OCI-LY1 (cell line): Measurements from ENCODE around the gene APOLD1.

ENCODE experiments used
- H2AFZ ChIP-seq: fragments of 200-600 bp; sonication (generic), shearing (Covaris generic); 2 replicates; pipeline ENCODE4 v1.6.0; 2014; ENCODE audit warnings: antibody characterized with exemption, mild to moderate bottlenecking, low read length
- H3F3A ChIP-seq: fragments of 200-600 bp; sonication (generic), shearing (Covaris generic); 2 replicates; pipeline ENCODE4 v1.6.0; 2014; ENCODE audit warnings: mild to moderate bottlenecking, antibody characterized with exemption, low read length, moderate library complexity; ENCODE audit not compliant: insufficient read depth
- H3K27ac ChIP-seq: fragments of 200-600 bp; sonication (generic); 2 replicates; pipeline ENCODE4 v1.5.1; 2014; ENCODE audit warnings: low read length, mixed run types, mild to moderate bottlenecking, low read depth; ENCODE audit not compliant: poor library complexity, severe bottlenecking
- H3K27me3 ChIP-seq: fragments of 200-600 bp; sonication (generic); 2 replicates; pipeline ENCODE4 v1.6.0; 2014; ENCODE audit warnings: antibody characterized with exemption, mild to moderate bottlenecking, low read length, moderate library complexity; ENCODE audit not compliant: insufficient read depth
- H3K36me3 ChIP-seq: fragments of 200-600 bp; sonication (generic); 2 replicates; pipeline ENCODE4 v1.6.1; 2014; ENCODE audit warnings: mild to moderate bottlenecking, antibody characterized with exemption, low read length, moderate library complexity, mixed read lengths; ENCODE audit not compliant: insufficient read depth
- H3K4me1 ChIP-seq: fragments of 200-600 bp; sonication (generic); 2 replicates; pipeline ENCODE4 v1.5.1; 2014; ENCODE audit warnings: mild to moderate bottlenecking, low read length, moderate library complexity; ENCODE audit not compliant: insufficient read depth, severe bottlenecking
- H3K4me2 ChIP-seq: fragments of 200-600 bp; sonication (generic), shearing (Covaris generic); 2 replicates; pipeline ENCODE4 v1.6.1; 2014; ENCODE audit warnings: low read length
- H3K4me3 ChIP-seq: fragments of 200-600 bp; sonication (generic); 2 replicates; pipeline ENCODE4 v1.5.1; 2014; ENCODE audit warnings: low read length, low read depth, mild to moderate bottlenecking, mixed read lengths; ENCODE audit not compliant: poor library complexity, severe bottlenecking
- H3K79me2 ChIP-seq: fragments of 200-600 bp; shearing (Covaris generic); 2 replicates; pipeline ENCODE4 v1.6.1; 2016; ENCODE audit warnings: mixed run types, low read length, mixed read lengths; ENCODE audit not compliant: insufficient read depth
- H3K9ac ChIP-seq: fragments of 200-600 bp; sonication (generic), shearing (Covaris generic); 2 replicates; pipeline ENCODE4 v1.6.1; 2014; ENCODE audit warnings: mild to moderate bottlenecking, low read length, mixed read lengths
- H3K9me2 ChIP-seq: fragments of 200-600 bp; sonication (generic), shearing (Covaris generic); 2 replicates; pipeline ENCODE4 v1.6.1; 2014; ENCODE audit warnings: low read depth, mild to moderate bottlenecking, low read length, mixed read lengths
- H3K9me3 ChIP-seq: fragments of 200-600 bp; shearing (Covaris generic); 2 replicates; pipeline ENCODE4 v1.6.1; 2014; ENCODE audit warnings: low read length, mixed read lengths
- H4K20me1 ChIP-seq: fragments of 200-600 bp; sonication (generic), shearing (Covaris generic); 2 replicates; pipeline ENCODE4 v1.6.0; 2016; ENCODE audit warnings: mild to moderate bottlenecking, low read length; ENCODE audit not compliant: insufficient read depth
- EZH2 ChIP-seq: fragments of 200-600 bp; sonication (generic), shearing (Covaris generic); IDR thresholded peaks from 2 replicates; pipeline ENCODE4 v1.8.0; 2017; ENCODE audit warnings: borderline replicate concordance, mixed run types, mild to moderate bottlenecking, antibody characterized with exemption, low read length, moderate library complexity, mixed read lengths
- TF ChIP-seq, protein P1 (sequence below): fragments of 200-600 bp; sonication (generic), shearing (Covaris generic); IDR thresholded peaks from 2 replicates; pipeline ENCODE4 v1.5.1; 2017; ENCODE audit warnings: mild to moderate bottlenecking, antibody characterized with exemption, low read length, moderate library complexity, mixed read lengths

APOLD1 gene

DNA sequence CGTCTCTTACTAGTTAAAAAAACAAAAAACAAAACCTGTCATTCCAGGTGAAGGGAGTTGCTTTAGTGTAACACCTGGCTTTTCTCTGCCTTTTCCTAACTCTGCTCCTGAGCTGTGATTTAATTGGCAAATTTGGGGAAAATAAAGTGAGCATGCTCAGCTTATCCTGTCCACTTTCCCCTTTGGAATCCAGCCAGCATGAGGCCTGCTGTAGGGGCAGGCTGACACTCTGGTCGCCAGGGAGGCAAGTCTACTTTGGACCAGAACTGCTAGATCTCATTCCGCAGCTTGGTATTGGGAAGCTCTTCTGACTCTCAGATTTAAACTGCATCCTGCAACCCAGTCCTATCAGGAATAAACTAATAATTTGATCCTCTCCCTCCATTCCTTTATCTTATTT is 38.2 kb upstream of the APOLD1 start:
- Histone ChIP-seq H4K20me1 (no peaks in the 10 kb centered on the region), H3K27ac (no peak overlapping the region), H3K9me3 (no peaks in the 10 kb centered on the region), H3K4me2 (no peak overlapping the region), H3K36me3 (peaks cover 5% of the 10 kb centered on the region; the same call in 1 of the 2 replicates), H2AFZ (no peak overlapping the region), H3K4me3 (no peak overlapping the region), H3F3A (no peaks in the 10 kb centered on the region), H3K9me2 (no peaks in the 10 kb centered on the region), H3K4me1 (no peaks in the 10 kb centered on the region), H3K79me2 (no peaks in the 10 kb centered on the region), H3K27me3 (no peaks in the 10 kb centered on the region), H3K9ac (no peak overlapping the region)
- TF ChIP-seq, protein P1, sequence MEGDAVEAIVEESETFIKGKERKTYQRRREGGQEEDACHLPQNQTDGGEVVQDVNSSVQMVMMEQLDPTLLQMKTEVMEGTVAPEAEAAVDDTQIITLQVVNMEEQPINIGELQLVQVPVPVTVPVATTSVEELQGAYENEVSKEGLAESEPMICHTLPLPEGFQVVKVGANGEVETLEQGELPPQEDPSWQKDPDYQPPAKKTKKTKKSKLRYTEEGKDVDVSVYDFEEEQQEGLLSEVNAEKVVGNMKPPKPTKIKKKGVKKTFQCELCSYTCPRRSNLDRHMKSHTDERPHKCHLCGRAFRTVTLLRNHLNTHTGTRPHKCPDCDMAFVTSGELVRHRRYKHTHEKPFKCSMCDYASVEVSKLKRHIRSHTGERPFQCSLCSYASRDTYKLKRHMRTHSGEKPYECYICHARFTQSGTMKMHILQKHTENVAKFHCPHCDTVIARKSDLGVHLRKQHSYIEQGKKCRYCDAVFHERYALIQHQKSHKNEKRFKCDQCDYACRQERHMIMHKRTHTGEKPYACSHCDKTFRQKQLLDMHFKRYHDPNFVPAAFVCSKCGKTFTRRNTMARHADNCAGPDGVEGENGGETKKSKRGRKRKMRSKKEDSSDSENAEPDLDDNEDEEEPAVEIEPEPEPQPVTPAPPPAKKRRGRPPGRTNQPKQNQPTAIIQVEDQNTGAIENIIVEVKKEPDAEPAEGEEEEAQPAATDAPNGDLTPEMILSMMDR, result no peak
- no peak for TF ChIP-seq EZH2

- Histone ChIP-seq H3K4me2 (no peak overlapping the region), H3K9me2 (no peaks in the 10 kb centered on the region), H3K4me3 (no peak overlapping the region), H3K4me1 (no peaks in the 10 kb centered on the region), H3F3A (no peaks in the 10 kb centered on the region), H2AFZ (no peak overlapping the region), H3K9me3 (no peaks in the 10 kb centered on the region), H3K27ac (no peak overlapping the region), H3K9ac (no peak overlapping the region), H3K36me3 (peaks cover 5% of the 10 kb centered on the region; the same call in 1 of the 2 replicates), H4K20me1 (no peaks in the 10 kb centered on the region), H3K27me3 (no peaks in the 10 kb centered on the region), H3K79me2 (no peaks in the 10 kb centered on the region)
- TF ChIP-seq, protein P1, result no peak
- TF ChIP-seq EZH2, result no peak
Measured at GRCh38 chr12:12748044-12748443, 37.4 kb upstream of the APOLD1 start.

GRCh38 chr12:12749433-12749832 is 36.0 kb upstream of the APOLD1 start:
- H3K9me2 ChIP-seq, result no peaks in the 10 kb centered on the region
- no peaks in the 10 kb centered on the region for H3F3A ChIP-seq
- no peaks in the 10 kb centered on the region for H3K9me3 ChIP-seq
- H3K4me3 ChIP-seq, result no peak overlapping the region
- H3K79me2 ChIP-seq, result no peaks in the 10 kb centered on the region
- H3K9ac ChIP-seq, result no peak overlapping the region
- no peaks in the 10 kb centered on the region for H4K20me1 ChIP-seq
- no peak overlapping the region for H3K27ac ChIP-seq
- H2AFZ ChIP-seq, result no peak overlapping the region
- TF ChIP-seq, protein P1, result no peak
- no peak for TF ChIP-seq EZH2
- no peak overlapping the region for H3K4me2 ChIP-seq
- H3K27me3 ChIP-seq, result no peaks in the 10 kb centered on the region
- H3K36me3 ChIP-seq, result peaks cover 5% of the 10 kb centered on the region; the same call in 1 of the 2 replicates
- H3K4me1 ChIP-seq, result no peaks in the 10 kb centered on the region
